ENCODE data around the gene ECSIT. TPM values are rescaled to one million over a fixed set of nuclear protein-coding genes. Genes with fewer than 3 reads are reported as not detected.
"Not testable (repeated sequence)": the region's sequence is repeated elsewhere in the genome, so short reads cannot be mapped to it uniquely, and the experiment has no call there.

ECSIT gene
- 10 to 100 TPM; 34.7 to 37.1 TPM for total RNA-seq

GRCh38 chr19:11528551-11529341 lies at the start of gene ECSIT:
Gene ECSIT, minus strand, starts transcription at chr19:11529134. Its CDS starts 9,964 bp downstream, at chr19:11519170.
- peak; percentile 98 for ATAC-seq (ENCODE audit: low read depth)
- POLR2A ChIA-PET = interaction anchor here (0.6 to 1.8 kb wide), 2 partner anchors 23 to 1084 kb away, joined by 4 to 6 read pairs; partner anchors contain the start of gene ZNF653
- peak; percentile 89 for DNase-seq
- Mint-ChIP-seq H3K27me3 (no peaks in the 10 kb centered on the region), H3K36me3 (no peaks in the 10 kb centered on the region), H3K27ac (peak within 1 kb of the TSS; percentile 84), H3K4me1 (peaks cover 10% of the 10 kb centered on the region), H3K9me3 (no peaks in the 10 kb centered on the region), H3K4me3 (peak within 1 kb of the TSS; percentile 92)

GRCh38 chr19:11577451-11578257 lies 48.7 kb upstream of the ECSIT start, which contains the start of gene ACP5:
Gene ACP5, minus strand, starts transcription at chr19:11577645. Its CDS starts 328 bp downstream, at chr19:11577317.
- peaks cover 3% of the 10 kb centered on the region for H3K36me3 Mint-ChIP-seq
- no peaks in the 10 kb centered on the region for H3K9me3 Mint-ChIP-seq
- ATAC-seq (ENCODE audit: low read depth) (no peak), DNase-seq (no peak)
- H3K4me1 Mint-ChIP-seq = peaks cover 31% of the 10 kb centered on the region
- POLR2A ChIA-PET = interaction anchor here (0.5 to 1.6 kb wide), 5 partner anchors 16 to 1305 kb away, joined by 3 to 9 read pairs (median 7); partner anchors contain the start of gene ELOF1
- H3K27me3 Mint-ChIP-seq = no peaks in the 10 kb centered on the region
- peak within 1 kb of the TSS; percentile 60 for H3K4me3 Mint-ChIP-seq
- peak within 1 kb of the TSS; percentile 36 for H3K27ac Mint-ChIP-seq

GRCh38 chr19:11576227-11576626 lies 47.3 kb upstream of the ECSIT start:
- POLR2A ChIA-PET = interaction anchor here (0.8 kb wide), 1 partner anchor 8 kb away, joined by 4 read pairs; no protein-coding TSS in a partner anchor
- H3K27ac Mint-ChIP-seq = no peak overlapping the region
- H3K27me3 Mint-ChIP-seq = no peaks in the 10 kb centered on the region
- no peak for ATAC-seq (ENCODE audit: low read depth)
- no peak for DNase-seq
- peaks cover 3% of the 10 kb centered on the region for H3K36me3 Mint-ChIP-seq
- H3K9me3 Mint-ChIP-seq = no peaks in the 10 kb centered on the region
- H3K4me1 Mint-ChIP-seq = peaks cover 26% of the 10 kb centered on the region
- H3K4me3 Mint-ChIP-seq = no peak overlapping the region

- H3K4me1 Mint-ChIP-seq = peaks cover 18% of the 10 kb centered on the region
- H3K9me3 Mint-ChIP-seq = no peaks in the 10 kb centered on the region
- ATAC-seq (ENCODE audit: low read depth) = peak; percentile 40
- no peak for DNase-seq
- H3K4me3 Mint-ChIP-seq = no peak overlapping the region
- H3K27ac Mint-ChIP-seq = no peak overlapping the region
- peaks cover 3% of the 10 kb centered on the region for H3K36me3 Mint-ChIP-seq
- no peaks in the 10 kb centered on the region for H3K27me3 Mint-ChIP-seq
- POLR2A ChIA-PET = no interaction called here
Measured at GRCh38 chr19:11574689-11575088, 45.8 kb upstream of the ECSIT start.

- not testable (repeated sequence) for H3K9me3 Mint-ChIP-seq; H3K36me3 Mint-ChIP-seq; DNase-seq; H3K4me3 Mint-ChIP-seq; ATAC-seq (ENCODE audit: low read depth); H3K27ac Mint-ChIP-seq; H3K27me3 Mint-ChIP-seq
- H3K4me1 Mint-ChIP-seq = peaks cover 17% of the 10 kb centered on the region
- POLR2A ChIA-PET = interaction anchor here (1.3 kb wide), 1 partner anchor 15 kb away, joined by 4 read pairs; no protein-coding TSS in a partner anchor
Measured at GRCh38 chr19:11573763-11574162, 44.8 kb upstream of the ECSIT start.

GRCh38 chr19:11573354-11573753 lies 44.4 kb upstream of the ECSIT start:
- H3K9me3 Mint-ChIP-seq; ATAC-seq (ENCODE audit: low read depth); H3K36me3 Mint-ChIP-seq; H3K27ac Mint-ChIP-seq; H3K27me3 Mint-ChIP-seq; H3K4me3 Mint-ChIP-seq; DNase-seq: not testable (repeated sequence)
- POLR2A ChIA-PET = interaction anchor here (1.3 kb wide), 1 partner anchor 16 kb away, joined by 4 read pairs; no protein-coding TSS in a partner anchor
- peaks cover 18% of the 10 kb centered on the region for H3K4me1 Mint-ChIP-seq

- no peaks in the 10 kb centered on the region for H3K9me3 Mint-ChIP-seq
- peaks cover 17% of the 10 kb centered on the region for H3K4me1 Mint-ChIP-seq
- peaks cover 2% of the 10 kb centered on the region for H3K36me3 Mint-ChIP-seq
- no peak overlapping the region for H3K27ac Mint-ChIP-seq
- no peaks in the 10 kb centered on the region for H3K27me3 Mint-ChIP-seq
- ATAC-seq (ENCODE audit: low read depth) = no peak
- no peak overlapping the region for H3K4me3 Mint-ChIP-seq
- POLR2A ChIA-PET = no interaction called here
- DNase-seq = no peak
Measured at GRCh38 chr19:11570039-11570462, 41.1 kb upstream of the ECSIT start.

- Mint-ChIP-seq H3K27me3 (no peaks in the 10 kb centered on the region), H3K27ac (no peak overlapping the region), H3K36me3 (peaks cover 2% of the 10 kb centered on the region), H3K9me3 (no peaks in the 10 kb centered on the region), H3K4me3 (no peak overlapping the region), H3K4me1 (peaks cover 16% of the 10 kb centered on the region)
- no peak for ATAC-seq (ENCODE audit: low read depth)
- POLR2A ChIA-PET = interaction anchor here (0.7 kb wide), 1 partner anchor 178 kb away, joined by 3 read pairs; no protein-coding TSS in a partner anchor
- no peak for DNase-seq
Measured at GRCh38 chr19:11566164-11566563, 37.2 kb upstream of the ECSIT start.

GRCh38 chr19:11565649-11565980 lies 36.7 kb upstream of the ECSIT start:
- not testable (repeated sequence) for H3K9me3 Mint-ChIP-seq; H3K27ac Mint-ChIP-seq; ATAC-seq (ENCODE audit: low read depth); H3K36me3 Mint-ChIP-seq; DNase-seq; H3K27me3 Mint-ChIP-seq; H3K4me3 Mint-ChIP-seq
- POLR2A ChIA-PET = interaction anchor here (0.7 kb wide), 1 partner anchor 177 kb away, joined by 3 read pairs; no protein-coding TSS in a partner anchor
- H3K4me1 Mint-ChIP-seq = peaks cover 19% of the 10 kb centered on the region

GRCh38 chr19:11564082-11564807 lies 35.3 kb upstream of the ECSIT start:
- peaks cover 24% of the 10 kb centered on the region for H3K4me1 Mint-ChIP-seq
- not testable (repeated sequence) for H3K27ac Mint-ChIP-seq
- POLR2A ChIA-PET = interaction anchor here (0.7 to 1.6 kb wide), 5 partner anchors 15 to 108 kb away, joined by 3 to 5 read pairs (median 3); no protein-coding TSS in a partner anchor

GRCh38 chr19:11563532-11563931 lies 34.6 kb upstream of the ECSIT start:
- DNase-seq (no peak), ATAC-seq (ENCODE audit: low read depth) (no peak)
- no peak overlapping the region for H3K27ac Mint-ChIP-seq
- H3K36me3 Mint-ChIP-seq = peaks cover 2% of the 10 kb centered on the region
- no peaks in the 10 kb centered on the region for H3K9me3 Mint-ChIP-seq
- H3K4me1 Mint-ChIP-seq = peaks cover 22% of the 10 kb centered on the region
- POLR2A ChIA-PET = interaction anchor here (0.7 to 1.6 kb wide), 3 partner anchors 16 to 107 kb away, joined by 3 to 5 read pairs (median 5); no protein-coding TSS in a partner anchor
- H3K27me3 Mint-ChIP-seq = no peaks in the 10 kb centered on the region
- no peak overlapping the region for H3K4me3 Mint-ChIP-seq

More at GRCh38 chr19:11564082-11564807, 35.3 kb upstream of the ECSIT start:
- H3K9me3 Mint-ChIP-seq; H3K27me3 Mint-ChIP-seq; ATAC-seq (ENCODE audit: low read depth); DNase-seq; H3K36me3 Mint-ChIP-seq; H3K4me3 Mint-ChIP-seq: not testable (repeated sequence)

GRCh38 chr19:11560404-11561051 lies 31.6 kb upstream of the ECSIT start:
- Mint-ChIP-seq H3K4me1 (peaks cover 29% of the 10 kb centered on the region), H3K9me3 (no peaks in the 10 kb centered on the region), H3K27ac (peak overlapping the region; percentile 64), H3K27me3 (no peaks in the 10 kb centered on the region), H3K4me3 (peak overlapping the region; percentile 69), H3K36me3 (peaks cover 1% of the 10 kb centered on the region)
- DNase-seq (no peak), ATAC-seq (ENCODE audit: low read depth) (peak; percentile 59)
- POLR2A ChIA-PET = interaction anchor here (0.9 to 2.7 kb wide), 4 partner anchors 18 to 79 kb away, joined by 3 to 9 read pairs (median 4); no protein-coding TSS in a partner anchor

Data from activated naive CD8-positive, alpha-beta T cell treated with anti-CD3 and anti-CD28 coated beads, Interleukin-2, amount 10 ng/mL, durations not matched to agents 7 days and 5 days (primary cell).